HG02610 (cell line): ENCODE measurements around the gene CBX2.

Experiments used
- ATAC-seq: cut with Tn5 transposase; IDR thresholded peaks from one replicate; pipeline ENCODE4 v1.9.1; 2021; ENCODE audit warnings: mild to moderate bottlenecking, moderate library complexity; ENCODE audit not compliant: unreplicated experiment

Gene CBX2

DNA sequence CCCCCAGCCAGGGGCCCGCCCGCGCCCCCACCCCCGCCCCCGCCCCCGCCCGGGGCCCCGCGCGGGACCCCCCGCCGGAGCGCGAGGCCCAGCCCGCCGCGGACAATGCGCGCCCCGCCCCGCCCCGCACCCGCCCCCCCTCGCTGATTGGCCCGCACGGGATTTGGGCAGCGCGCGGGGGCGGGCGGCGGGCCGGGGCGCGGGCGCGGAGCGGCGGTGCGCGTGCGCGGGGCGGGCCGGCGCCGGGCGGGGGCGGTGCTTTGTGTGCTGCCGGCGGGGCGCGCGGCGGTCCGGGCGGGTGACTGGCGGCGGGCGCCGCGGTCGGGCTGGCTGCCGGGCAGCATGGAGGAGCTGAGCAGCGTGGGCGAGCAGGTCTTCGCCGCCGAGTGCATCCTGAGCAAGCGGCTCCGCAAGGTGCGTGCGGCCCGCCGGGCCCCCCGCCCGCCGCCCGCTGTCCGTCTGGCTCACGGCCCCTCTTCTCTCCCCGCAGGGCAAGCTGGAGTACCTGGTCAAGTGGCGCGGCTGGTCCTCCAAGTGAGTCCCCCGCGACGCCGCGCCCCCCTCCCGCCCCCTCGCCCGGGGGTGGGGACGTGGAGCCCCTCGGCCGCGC, at the start of gene CBX2:
CBX2 (plus strand) TSS at position 255 of the 610 bp plus-strand sequence; CDS start at position 343, 88 bp downstream.
- ATAC-seq = no peak

DNA sequence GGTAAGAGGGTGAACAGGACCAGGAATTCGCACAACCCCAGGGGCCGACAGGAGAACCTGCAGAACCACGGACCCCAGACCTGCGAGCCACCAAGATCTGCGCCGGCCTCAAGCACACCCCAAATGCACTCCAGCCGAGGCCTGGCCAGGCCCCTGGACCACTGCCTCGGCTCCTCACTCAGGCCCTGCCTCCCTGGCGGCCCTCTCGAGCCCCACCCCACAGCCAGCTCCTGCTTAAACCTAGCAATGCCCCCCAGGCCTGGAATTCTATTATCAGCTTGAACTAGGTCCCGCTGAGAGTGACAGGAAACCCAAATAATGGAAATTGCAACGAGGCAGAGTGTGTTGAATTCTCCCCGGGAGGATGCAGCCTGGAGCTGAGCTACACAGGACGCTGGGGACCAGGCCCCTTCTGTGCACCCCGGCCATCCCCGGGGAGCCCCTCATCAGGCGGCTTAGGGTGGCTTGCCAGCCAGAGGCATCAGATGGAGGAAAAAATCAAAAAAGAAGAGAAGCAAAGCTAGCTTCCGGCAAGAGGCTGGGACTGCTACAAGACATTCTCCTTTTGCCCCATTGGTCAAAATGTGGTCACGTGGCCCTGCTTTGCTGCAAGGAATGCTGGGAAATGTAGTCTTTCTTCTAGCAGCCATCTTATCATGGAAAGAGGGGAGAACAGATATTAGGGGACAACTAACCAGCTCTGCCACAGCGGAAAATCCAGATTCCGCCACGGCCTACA, 49.6 kb upstream of the CBX2 start:
- ATAC-seq = peak; percentile 46

DNA sequence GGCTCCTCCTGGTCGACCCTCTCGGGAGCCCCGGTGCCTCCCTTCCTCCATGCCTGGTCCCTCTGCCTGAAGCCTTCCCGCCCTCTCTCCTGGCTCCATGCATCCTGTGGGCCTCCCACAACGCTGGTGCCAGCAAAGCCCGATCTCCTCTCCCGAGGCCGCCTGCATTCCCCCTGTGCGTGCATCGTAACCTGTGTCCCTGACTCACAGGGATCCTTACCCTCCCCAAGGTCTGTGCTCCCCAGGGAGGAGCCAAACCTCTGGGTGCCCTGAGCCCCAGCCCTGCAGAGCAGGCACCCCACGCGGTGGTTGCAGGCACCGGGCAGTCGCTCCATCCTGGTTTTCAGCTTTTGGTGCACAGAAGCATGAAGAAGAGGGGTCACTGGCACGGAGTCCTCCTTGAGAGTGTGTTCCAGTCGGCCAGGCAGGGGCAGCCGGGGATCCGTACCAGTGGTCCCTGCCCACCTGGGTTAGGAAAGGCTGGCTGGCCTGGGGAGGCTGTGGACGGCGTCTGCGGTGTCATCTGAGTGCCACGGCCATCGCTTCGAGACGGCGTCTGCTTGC, 49.0 kb upstream of the CBX2 start:
- ATAC-seq = no peak

DNA sequence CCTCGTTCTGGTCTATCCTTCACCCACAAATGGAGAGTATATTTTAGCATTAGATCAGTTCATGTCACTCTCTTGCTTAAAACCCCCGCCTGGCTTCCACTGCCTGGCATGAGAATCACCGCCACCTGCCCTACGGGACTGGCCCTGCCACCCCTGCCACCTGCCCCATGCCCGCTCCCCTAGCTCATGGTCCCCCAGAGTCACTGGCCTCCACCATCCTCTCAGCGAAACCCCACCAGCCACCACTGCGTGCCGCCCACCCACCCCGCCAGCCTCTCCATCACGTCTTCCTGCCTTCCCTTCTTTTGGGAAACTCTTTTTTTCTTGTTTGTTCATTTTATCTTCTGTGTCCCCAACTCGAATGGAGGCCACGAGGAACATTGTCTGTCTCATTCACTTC, 48.2 kb upstream of the CBX2 start:
- ATAC-seq = no peak

DNA sequence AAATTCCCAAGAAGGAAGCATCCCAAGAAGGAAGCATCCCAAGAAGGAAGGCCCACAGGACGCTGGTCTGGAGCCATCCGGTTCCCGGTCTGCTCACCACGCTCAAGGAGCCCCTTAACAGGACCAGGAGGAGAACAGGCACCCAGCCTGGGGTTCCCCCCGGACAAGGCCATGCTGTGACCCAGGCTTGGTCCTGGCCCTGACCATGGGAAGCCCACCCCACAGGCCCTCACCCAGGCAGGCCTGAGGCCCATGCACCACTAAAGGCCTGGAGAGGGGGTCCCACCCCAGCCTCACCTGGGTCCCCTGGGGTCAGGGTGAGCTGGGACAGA, 47.5 kb upstream of the CBX2 start:
- ATAC-seq = no peak

DNA sequence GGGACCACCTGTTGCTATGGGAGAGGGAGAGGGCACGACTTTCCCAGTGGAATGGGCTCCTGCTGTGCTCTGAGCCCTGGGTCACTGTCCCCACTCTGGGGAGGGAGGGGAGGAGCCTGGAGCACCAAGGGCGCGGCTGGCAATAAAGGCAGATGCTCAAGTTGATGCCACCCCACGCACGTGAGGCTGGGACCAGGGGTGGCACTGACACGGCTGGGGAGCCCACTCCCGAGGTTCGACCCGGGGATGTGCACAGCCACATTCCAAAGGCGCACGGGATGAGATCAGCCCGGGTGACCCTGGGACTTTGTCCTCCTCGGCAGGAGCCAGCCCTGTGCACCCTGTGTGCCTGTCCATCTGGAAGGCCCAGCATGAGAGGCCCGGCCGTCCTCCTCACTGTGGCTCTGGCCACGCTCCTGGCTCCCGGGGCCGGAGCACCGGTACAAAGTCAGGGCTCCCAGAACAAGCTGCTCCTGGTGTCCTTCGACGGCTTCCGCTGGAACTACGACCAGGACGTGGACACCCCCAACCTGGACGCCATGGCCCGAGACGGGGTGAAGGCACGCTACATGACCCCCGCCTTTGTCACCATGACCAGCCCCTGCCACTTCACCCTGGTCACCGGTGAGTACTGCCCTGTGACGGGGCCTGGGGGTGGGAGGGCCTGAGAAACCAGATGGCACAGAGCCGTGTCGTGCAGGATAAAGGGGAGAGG, 47.0 kb upstream of the CBX2 start, which contains the start of gene ENPP7:
ENPP7 (plus strand) TSS at position 175 of the 715 bp plus-strand sequence; CDS start at position 372, 197 bp downstream.
- no peak for ATAC-seq

DNA sequence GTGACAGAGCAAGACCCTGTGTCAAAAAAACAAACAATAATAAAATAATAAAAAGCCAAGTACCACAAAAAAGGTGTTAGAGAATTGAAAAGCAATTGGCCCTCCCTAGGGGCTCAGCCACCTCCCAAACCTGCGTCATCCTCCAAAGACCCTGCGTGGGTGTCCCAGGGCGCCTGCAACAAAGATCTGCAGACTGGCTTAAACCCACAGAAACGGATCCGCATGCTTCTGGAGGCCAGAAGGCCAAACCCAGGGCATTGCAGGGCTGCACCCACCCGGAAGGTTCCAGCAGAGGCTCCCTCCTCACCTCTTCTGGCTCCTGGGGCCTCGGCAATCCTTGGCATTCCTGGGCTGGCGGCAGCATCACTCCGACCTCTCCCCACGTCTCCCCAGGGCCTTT, 45.7 kb upstream of the CBX2 start:
- ATAC-seq = no peak

DNA sequence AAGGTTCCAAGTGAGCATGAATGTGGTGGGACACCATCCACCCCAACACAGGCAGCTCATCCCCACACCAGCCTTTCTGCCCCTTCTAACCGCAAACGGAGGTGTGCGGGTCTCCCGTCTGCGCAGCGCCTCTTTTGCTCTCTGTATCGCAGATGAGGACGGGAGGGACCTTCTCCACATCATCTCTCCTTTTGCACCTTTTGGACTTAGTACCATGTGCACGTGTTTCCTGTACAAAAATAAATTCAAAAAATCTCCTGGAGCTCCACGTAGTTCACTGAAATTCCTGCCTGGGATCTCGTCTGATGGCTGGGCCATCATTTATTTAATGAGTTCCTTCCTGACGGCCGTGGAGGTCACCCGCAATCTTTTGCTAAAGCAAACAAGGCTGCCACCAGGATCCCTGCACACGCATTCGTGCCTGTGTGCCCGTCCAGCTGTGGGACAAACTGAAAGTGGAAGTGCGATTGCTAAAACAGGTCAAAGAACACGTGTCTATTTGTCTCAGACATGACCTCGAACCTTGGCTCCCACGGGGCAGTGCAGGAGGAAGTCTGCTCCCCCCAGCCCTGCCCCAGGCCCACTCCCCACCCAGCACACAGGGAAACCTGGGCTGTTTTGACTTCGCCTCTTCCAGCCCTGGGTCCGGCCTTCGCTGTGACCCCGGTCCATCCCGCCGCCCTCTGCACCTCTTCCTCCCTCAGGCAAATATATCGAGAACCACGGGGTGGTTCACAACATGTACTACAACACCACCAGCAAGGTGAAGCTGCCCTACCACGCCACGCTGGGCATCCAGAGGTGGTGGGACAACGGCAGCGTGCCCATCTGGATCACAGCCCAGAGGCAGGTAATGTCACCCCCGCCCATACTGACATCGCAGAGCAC, 44.9 kb upstream of the CBX2 start:
- no peak for ATAC-seq

DNA sequence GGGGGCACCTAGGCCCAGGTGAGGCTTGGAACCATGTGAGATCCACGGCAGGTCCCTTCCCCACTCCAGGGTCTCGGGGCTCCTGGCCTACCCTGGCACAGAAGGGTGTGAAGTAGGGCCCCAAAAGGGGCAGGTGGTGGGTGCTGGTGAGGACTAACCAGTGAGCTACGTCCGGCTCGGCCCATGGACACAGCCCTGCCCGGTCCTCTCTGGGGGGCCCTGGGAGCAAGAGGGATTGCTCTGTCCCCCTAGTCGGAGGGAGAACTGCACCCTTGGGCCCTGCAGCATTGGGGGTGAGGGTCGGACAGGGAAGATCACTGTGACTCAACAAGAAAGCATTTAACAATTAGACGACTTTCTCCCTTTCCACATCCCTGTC, 44.3 kb upstream of the CBX2 start:
- no peak for ATAC-seq

DNA sequence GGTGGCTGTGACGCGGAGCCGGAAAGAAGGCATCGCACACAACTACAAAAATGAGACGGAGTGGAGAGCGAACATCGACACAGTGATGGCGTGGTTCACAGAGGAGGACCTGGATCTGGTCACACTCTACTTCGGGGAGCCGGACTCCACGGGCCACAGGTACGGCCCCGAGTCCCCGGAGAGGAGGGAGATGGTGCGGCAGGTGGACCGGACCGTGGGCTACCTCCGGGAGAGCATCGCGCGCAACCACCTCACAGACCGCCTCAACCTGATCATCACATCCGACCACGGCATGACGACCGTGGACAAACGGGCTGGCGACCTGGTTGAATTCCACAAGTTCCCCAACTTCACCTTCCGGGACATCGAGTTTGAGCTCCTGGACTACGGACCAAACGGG, 42.9 kb upstream of the CBX2 start:
- no peak for ATAC-seq

DNA sequence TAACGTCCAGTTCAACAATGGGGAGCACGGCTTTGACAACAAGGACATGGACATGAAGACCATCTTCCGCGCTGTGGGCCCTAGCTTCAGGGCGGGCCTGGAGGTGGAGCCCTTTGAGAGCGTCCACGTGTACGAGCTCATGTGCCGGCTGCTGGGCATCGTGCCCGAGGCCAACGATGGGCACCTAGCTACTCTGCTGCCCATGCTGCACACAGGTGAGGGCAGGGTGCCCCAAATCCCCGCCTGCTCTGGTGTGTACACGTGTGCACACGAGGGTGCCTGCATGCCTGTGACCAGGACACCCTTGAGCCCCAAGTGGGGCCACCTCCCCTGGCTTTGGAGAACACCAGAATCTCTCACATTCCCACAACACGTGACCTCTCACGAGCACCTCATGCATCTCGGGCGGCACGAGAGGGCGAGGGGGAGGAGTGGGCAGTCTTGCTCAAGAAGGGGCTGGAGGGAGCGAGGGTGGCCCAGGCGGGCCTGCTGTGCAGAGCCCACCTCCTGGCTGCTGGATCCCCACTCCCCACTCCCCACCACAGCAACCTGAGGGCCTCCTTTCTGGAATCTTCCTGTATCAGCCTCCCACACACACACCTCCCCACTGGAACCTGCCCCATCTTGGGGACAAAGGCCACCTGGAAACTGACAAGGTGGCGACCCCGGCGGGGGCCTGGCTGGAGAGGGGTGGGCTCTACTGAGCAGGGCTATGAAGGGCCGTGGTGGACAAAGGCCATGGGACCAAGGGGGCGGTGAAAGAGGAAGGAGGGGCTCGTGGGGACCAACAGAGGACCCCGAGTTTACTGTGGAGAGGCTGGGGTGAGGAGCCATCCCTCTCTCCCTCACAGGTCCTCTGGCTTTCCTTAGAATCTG, 40.7 kb upstream of the CBX2 start:
- ATAC-seq = no peak

DNA sequence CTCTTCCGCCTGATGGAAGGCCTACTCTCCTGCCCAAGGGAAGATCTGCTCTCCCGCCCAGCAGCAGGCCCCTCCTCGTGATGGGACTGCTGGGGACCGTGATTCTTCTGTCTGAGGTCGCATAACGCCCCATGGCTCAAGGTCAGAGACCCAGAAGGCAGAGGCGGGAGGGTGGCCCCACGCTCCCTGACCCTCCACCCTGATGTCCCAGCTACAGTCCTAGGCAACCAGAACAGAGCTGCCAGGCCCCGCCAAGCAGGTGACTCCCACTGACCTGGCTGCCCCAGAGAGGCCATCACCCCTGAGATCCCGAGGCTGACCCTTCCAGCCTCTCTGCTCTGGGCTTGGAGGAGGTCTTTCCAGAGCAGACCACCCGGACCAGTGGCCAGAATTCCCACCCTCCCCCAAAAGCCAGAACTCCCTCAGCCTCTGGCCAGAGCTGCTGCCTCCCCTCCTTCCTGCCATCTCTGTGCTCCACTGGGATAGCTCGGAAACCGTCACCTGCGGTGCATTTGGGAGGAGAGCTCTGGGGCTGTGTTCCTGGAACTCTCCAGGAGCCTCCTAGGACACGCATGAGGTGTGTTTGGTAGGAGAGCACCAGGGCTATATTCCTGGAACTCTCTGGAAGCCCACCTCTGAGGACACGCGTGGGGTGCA, 39.9 kb upstream of the CBX2 start:
- ATAC-seq = no peak

DNA sequence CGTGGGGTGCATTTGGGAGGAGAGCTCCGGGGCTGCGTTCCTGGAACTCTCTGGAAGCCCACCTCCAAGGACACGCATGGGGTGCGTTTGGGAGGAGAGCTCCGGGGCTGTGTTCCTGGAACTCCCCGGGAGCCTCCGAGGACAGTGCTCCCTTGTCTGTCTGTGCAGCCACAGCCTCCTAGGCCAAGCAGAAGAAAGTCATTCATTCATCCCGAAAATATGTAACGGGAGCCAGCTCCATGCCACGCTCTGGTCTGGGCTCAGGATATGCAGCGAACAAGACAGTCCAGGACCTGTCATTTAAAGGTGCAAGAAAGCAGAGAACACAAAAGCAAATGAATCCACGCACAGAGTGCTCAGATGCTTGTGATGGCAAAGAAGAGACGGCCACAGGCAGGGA, 39.3 kb upstream of the CBX2 start:
- ATAC-seq = no peak

DNA sequence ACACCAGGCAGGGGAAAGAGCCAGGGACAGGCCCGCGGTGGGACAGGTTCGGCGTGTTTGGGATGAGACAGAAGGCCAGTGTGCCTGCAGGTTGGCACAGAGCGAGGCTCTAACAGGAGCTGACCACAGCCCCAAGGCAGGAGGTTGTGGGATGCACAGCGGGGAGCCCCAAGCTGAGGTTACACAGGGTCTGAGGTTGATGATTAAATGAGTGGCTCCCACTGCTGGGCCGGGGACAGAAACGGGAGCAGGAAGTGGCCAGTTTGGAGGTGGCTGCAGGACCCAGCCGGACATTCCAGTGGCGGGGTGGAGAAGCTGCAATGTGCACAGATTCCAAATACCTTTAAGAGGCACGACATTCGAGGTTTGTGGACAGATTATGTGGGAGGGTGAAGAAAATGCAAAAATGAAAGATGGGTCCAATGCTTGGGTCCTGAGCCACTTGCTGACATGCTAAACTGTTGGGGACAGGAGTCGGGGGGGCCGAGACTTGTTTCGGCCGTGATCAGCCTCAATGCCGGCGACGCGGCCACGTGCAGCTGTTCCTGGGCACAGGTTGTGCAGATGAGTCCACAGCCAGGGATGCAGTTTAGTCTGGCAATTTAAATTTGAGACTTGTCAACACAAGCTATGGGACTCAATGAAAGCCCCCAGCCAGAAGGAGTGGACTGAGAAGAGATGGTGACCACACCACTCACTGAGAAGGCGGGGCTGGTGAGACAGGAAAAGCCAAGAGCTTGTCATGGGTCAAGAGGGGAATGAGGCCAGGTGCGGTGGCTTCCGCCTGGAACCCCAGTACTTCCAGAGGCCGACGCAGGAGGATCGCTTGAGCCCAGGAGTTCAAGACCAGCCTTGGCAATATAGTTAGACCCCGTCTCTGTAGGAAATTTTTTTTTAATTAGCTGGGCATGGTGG, 38.5 kb upstream of the CBX2 start:
- ATAC-seq = no peak

DNA sequence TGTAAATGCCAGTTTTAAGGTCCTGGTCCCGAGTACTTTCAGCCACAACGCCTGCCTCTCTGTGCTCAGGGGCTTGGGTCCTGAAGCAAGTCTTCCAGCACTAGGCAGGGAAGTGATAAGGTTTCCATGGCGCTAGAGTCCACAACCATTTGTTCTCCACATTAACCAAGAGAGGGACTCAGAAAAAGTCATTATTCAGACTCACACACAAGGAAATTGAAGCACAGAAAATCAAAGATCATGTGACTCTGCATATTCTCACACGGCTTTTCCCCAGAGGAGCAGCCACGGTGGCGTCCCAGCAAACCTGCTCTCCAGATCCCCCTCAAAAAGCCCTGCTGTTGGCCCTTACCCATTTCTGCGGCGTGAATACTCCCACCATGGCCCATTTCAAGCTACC, 37.5 kb upstream of the CBX2 start:
- ATAC-seq = no peak

DNA sequence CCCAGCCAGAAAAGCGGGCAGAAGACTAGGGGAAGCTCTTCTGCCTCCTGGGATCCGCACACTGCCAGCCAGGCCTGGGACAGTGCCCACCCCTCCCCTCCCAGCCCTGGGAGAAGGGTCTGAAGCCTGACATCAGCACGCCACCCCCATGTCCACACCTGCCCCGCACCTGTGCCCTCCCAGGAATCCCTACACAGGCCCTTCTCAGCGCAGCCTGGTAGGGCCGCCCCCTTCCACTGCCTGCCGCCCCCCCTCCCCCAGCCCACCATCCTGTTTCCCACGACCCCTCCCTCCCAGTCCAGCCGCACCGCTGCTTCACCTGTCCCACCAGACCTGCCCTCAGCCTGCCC, 36.6 kb upstream of the CBX2 start:
- no peak for ATAC-seq

DNA sequence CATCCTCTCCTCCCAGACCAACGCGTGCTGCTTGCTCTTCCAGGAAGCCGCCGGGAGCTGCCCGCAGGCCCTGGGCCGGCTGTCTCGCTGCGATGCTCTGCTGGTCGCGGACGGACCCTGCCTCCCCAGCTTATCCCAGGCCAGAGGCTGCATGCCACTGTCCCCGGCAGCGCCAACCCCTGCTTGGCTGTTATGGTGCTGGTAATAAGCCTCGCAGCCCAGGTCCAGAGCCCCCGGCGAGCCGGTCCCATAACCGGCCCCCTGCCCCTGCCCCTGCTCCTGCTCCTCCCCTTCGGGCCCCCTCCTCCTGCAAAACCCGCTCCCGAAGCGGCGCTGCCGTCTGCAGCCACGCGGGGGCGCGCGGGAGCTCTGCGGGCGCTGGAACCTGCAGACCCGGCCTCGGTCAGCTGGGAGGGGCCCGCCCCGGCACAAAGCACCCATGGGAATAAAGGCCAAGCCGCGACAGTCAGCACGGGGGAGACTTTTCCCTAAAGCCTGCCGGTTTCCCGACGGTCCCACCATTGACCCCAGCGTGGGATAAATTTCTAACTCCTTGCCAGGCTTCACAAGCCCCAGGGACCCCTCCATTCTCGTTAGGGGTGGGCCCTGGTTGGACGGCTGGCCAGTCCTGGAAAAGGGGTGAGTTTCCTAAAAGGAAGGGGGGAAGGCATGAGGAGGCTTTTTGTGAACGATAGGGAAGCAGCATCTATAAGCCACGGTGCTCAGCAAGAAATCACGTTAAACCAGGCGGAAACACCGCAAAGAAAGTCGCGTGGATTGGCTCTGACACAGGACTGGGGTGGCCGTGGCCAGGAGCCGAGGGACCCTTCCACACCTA, 36.0 kb upstream of the CBX2 start:
- ATAC-seq = no peak

DNA sequence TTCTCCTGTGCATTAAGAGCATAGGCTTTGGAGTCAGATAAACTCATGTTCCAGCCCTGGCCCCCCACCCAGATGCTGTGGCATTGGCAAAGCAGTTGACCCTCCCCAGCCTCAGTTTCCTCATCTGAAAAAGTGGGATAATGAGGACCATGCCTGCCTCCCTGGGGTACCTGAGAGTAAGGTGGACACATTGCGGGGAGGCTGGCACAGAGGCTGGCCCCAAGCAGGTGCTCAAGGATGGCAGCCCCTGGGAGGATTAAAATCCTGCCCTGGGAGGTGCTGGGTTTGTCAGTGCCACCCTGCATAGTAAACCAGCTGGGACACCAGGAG, 35.4 kb upstream of the CBX2 start:
- no peak for ATAC-seq
